ENCODE results near the gene CLDN3. TPM values are rescaled to one million over a fixed set of nuclear protein-coding genes. Genes with fewer than 3 reads are reported as not detected.

Gene CLDN3
- total and polyA plus RNA-seq, 9 of the 15 experiments (the other 6 are each of a cell fraction or from before 2014, with no cell fraction given) = 0.29 TPM; not detected in 8

- TF ChIP-seq ZBTB7A (IDR thresholded peaks at IDR 0.05; ENCODE audit: borderline replicate concordance, control insufficient read depth, low read depth, low read length) = peak; percentile 60; the same call in 1 of the 2 replicates
- TF ChIP-seq MAFK (IDR thresholded peaks at IDR 0.05; ENCODE audit: low read length) = no peak
- peak; percentile 69; the same call in 1 of the 2 replicates for TF ChIP-seq ELF1 (tag; IDR thresholded peaks at IDR 0.05)
- TF ChIP-seq ZNF197 (CRISPR knock-in tag; IDR thresholded peaks at IDR 0.05; ENCODE audit: low read depth) = no peak
- TF ChIP-seq, protein P1, sequence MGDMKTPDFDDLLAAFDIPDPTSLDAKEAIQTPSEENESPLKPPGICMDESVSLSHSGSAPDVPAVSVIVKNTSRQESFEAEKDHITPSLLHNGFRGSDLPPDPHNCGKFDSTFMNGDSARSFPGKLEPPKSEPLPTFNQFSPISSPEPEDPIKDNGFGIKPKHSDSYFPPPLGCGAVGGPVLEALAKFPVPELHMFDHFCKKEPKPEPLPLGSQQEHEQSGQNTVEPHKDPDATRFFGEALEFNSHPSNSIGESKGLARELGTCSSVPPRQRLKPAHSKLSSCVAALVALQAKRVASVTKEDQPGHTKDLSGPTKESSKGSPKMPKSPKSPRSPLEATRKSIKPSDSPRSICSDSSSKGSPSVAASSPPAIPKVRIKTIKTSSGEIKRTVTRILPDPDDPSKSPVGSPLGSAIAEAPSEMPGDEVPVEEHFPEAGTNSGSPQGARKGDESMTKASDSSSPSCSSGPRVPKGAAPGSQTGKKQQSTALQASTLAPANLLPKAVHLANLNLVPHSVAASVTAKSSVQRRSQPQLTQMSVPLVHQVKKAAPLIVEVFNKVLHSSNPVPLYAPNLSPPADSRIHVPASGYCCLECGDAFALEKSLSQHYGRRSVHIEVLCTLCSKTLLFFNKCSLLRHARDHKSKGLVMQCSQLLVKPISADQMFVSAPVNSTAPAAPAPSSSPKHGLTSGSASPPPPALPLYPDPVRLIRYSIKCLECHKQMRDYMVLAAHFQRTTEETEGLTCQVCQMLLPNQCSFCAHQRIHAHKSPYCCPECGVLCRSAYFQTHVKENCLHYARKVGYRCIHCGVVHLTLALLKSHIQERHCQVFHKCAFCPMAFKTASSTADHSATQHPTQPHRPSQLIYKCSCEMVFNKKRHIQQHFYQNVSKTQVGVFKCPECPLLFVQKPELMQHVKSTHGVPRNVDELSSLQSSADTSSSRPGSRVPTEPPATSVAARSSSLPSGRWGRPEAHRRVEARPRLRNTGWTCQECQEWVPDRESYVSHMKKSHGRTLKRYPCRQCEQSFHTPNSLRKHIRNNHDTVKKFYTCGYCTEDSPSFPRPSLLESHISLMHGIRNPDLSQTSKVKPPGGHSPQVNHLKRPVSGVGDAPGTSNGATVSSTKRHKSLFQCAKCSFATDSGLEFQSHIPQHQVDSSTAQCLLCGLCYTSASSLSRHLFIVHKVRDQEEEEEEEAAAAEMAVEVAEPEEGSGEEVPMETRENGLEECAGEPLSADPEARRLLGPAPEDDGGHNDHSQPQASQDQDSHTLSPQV (IDR thresholded peaks at IDR 0.05) = no peak; the same call in none of the 2 replicates
- no peak for TF ChIP-seq NCOA4 (IDR thresholded peaks at IDR 0.05; ENCODE audit: partially characterized antibody)
- TF ChIP-seq ZNF124 (CRISPR knock-in tag; IDR thresholded peaks at IDR 0.05) = no peak
- TF ChIP-seq SP2 (IDR thresholded peaks at IDR 0.05; ENCODE audit: extremely low read depth, low read depth, low read length, poor library complexity, severe bottlenecking) = no peak
- no peak for TF ChIP-seq FOXJ2 (tag; IDR thresholded peaks at IDR 0.05)
- peak; percentile 7 to 39; a peak in 1 of 4 replicates for TF ChIP-seq TEAD1 (CRISPR knock-in tag; IDR thresholded peaks at IDR 0.05)
- TF ChIP-seq ZFP30 (CRISPR knock-in tag; IDR thresholded peaks at IDR 0.05; ENCODE audit: borderline replicate concordance) = no peak
- 0 out of 2 replicates have a peak, but pooled peaks have one; percentile 1 for TF ChIP-seq ZNF316 (IDR thresholded peaks at IDR 0.05)
- no peak for TF ChIP-seq GTF2E2 (tag; IDR thresholded peaks at IDR 0.05)
- TF ChIP-seq ZNF408 (CRISPR knock-in tag; IDR thresholded peaks at IDR 0.05; ENCODE audit: low read depth) = no peak
- TF ChIP-seq RNF2 (IDR thresholded peaks at IDR 0.05) = peak; percentile 27; the same call in 1 of the 2 replicates
- TF ChIP-seq MECOM (CRISPR knock-in tag; IDR thresholded peaks at IDR 0.05) = no peak
- TF ChIP-seq ZNF644 (tag; IDR thresholded peaks at IDR 0.05; ENCODE audit: low read depth) = no peak
- no peak for TF ChIP-seq MEF2D (tag; conservative IDR thresholded peaks at IDR 0.05; ENCODE audit: low read depth)
- peak; percentile 93 for TF ChIP-seq GATAD2A (IDR thresholded peaks at IDR 0.05)
Observed at GRCh38 chr7:73738612-73739386, 31.3 kb downstream of the CLDN3 start, which contains the start of gene ABHD11 (continued).
